Activated CD4-positive, alpha-beta T cell treated with anti-CD3 and anti-CD28 coated beads, Interleukin-2, amount 50 U/mL, for 4 hours (primary cell): ENCODE measurements around the gene MRPL4.

Experiments
- DNase-seq, 2 experiments: peaks; one replicate each; pipeline ENCODE4 v3.0.0-alpha.2; 2020

The MRPL4 gene

GRCh38 chr19:10290357-10290875 is 38.4 kb downstream of the MRPL4 start:
- no peak for DNase-seq

GRCh38 chr19:10290876-10291553 is 39.0 kb downstream of the MRPL4 start:
- peak; percentile 54 to 61 for DNase-seq

- DNase-seq: no peak
These were observed 39.7 kb downstream of the MRPL4 start for GRCh38 chr19:10291554-10292205.

- peak; percentile 55 to 56 for DNase-seq
These were observed 40.3 kb downstream of the MRPL4 start for GRCh38 chr19:10292206-10292788.

GRCh38 chr19:10292789-10293636 is 41.0 kb downstream of the MRPL4 start:
- DNase-seq: no peak

GRCh38 chr19:10293637-10294367 is 41.8 kb downstream of the MRPL4 start:
- no peak for DNase-seq

- DNase-seq: no peak
These were observed 42.3 kb downstream of the MRPL4 start for GRCh38 chr19:10294368-10294697.

- DNase-seq: peak; percentile 63 to 67
These were observed 43.4 kb downstream of the MRPL4 start for GRCh38 chr19:10295305-10295846.

GRCh38 chr19:10295847-10296591 is 44.0 kb downstream of the MRPL4 start:
- no peak for DNase-seq

GRCh38 chr19:10299545-10300458 is 47.8 kb downstream of the MRPL4 start:
- no peak for DNase-seq

GRCh38 chr19:10305139-10305806 is 53.3 kb downstream of the MRPL4 start:
- DNase-seq: no peak

- no peak for DNase-seq
These were observed 54.3 kb downstream of the MRPL4 start for GRCh38 chr19:10306327-10306726.

GRCh38 chr19:10309423-10309822 is 57.4 kb downstream of the MRPL4 start, which contains the start of gene ZGLP1:
Gene ZGLP1 (minus strand): TSS chr19:10309815.
- DNase-seq: no peak
